Activated effector memory CD4-positive, alpha-beta T cell treated with Interleukin-2 at 50 U/mL for 16 hours (primary cell): ENCODE measurements around the gene POFUT2.
A peak's percentile ranks its signal among the peaks of the same experiment; 100 is the strongest.

Source experiments
- DNase-seq: peaks from one replicate; pipeline ENCODE4 v3.0.0-alpha.2; 2020

POFUT2 gene, protein sequence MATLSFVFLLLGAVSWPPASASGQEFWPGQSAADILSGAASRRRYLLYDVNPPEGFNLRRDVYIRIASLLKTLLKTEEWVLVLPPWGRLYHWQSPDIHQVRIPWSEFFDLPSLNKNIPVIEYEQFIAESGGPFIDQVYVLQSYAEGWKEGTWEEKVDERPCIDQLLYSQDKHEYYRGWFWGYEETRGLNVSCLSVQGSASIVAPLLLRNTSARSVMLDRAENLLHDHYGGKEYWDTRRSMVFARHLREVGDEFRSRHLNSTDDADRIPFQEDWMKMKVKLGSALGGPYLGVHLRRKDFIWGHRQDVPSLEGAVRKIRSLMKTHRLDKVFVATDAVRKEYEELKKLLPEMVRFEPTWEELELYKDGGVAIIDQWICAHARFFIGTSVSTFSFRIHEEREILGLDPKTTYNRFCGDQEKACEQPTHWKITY

DNA sequence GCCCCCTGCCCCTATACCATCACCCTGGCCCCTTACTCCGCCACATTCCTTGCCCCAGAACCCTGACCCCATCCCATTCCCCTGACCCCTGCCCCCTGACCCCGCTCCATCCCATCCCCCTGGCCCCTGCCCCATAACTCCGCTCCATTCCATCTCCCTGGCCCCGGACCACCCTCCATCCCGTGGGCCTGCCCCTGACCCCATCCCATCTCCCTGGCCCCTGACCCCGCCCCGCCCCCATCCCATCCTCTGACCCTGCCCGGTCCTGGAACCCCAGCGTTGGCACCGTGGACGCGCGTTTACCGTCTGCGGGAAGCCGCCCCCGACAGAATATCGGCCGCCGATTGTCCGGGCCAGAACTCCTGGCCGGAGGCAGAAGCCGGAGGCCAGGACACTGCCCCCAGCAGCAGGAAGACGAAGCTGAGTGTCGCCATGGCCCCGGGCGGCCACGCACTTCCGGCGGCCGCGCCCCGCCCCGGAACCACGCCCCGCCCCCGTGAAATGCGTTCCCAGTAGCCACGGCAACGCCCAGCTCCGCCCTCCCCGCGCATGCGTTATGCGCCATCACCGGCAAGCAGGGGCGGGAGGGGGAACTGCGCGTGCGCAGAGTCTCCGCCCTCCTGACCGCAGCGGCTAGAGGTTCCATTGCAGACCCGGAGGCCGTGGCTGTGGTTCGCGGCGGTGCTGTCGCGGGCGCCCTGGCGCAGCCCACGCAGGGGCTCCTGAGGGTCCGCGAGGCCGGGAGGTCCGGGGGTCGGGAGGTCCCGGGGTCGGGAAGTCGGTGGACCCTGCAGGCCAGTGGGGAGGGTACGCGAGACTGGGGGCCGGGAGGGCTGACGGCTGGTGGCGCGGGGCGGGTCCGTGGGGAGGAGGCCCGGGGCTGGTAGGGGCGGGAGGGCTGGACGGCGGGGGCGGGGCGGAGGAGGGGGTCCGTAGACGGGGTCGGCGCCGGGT is at the start of gene POFUT2:
TSS of gene POFUT2 (minus strand) at position 458 of the 954 bp plus-strand sequence. CDS start at position 434, 24 bp downstream.
- DNase-seq = peak; percentile 99

DNA sequence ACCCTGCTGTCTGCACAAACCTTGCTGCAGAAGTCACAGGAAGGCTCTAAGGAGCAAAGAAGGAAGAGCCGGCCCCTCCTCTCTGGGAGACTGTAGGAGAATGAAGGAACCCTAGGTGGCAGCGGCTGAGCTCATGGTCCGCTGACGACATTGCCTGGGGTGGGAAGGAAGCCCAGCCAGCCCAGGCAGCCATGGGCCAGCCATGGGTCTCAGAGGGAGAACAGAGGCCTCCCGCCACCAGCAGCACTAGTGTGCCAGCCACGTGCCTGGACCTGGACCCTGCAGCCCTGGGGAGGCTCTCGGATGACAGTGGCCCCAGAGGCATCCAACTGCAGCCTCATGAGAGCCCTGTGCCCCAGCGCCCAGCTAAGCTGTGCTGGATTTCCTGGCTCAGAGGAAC is 49.2 kb upstream of the POFUT2 start:
- DNase-seq = no peak

DNA sequence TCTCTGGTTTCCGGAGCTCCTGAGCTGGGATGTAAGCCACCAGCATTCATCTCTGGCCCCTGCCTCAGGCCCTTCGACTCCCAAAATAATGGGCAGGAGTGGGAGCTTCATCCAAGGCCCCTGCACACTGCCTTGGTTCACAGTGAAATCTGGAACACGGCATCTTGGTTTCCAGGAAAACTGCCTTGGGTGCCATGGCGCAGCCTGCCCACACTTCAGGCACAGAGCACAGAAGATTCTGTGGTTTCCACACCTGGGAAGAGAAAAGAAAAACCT is 48.8 kb upstream of the POFUT2 start:
- DNase-seq = no peak

DNA sequence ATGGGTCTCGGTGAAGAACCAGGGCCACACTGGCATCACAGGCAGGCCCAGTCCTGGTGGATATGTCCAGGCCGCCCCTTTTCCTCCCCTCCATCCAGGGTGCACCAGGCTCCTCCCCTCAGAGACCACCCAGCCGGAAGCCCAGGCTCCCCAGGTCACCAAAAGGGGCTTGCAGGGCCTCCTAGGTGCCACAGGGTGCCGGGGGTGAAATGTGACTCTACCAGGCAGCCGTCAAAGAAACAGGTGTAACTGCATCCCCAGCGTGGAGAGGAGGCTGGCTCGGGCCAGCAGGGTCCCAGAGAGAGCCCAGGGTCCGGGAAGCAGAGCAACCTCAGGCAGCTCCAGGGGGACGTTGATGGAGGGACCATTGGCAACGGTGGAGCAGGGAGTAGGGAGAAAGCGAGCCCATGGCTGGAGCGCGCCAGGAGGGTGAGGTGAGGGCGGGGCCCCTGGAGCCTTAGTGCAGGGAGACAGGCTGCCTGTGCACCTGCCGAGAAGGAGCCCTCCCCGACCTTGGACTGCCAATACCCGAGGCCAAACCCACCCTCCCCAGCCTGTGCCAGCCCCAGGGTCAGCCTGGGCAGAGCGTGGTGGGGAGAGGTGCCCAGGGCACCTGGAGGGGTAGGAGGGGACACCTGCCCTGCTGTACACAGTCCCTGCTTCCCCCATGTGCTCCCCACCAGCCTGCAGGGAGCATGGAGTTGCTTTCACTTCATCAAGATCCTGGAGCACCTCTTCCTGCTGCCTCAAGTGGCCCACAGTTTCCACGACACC is 48.3 kb upstream of the POFUT2 start:
- no peak for DNase-seq

DNA sequence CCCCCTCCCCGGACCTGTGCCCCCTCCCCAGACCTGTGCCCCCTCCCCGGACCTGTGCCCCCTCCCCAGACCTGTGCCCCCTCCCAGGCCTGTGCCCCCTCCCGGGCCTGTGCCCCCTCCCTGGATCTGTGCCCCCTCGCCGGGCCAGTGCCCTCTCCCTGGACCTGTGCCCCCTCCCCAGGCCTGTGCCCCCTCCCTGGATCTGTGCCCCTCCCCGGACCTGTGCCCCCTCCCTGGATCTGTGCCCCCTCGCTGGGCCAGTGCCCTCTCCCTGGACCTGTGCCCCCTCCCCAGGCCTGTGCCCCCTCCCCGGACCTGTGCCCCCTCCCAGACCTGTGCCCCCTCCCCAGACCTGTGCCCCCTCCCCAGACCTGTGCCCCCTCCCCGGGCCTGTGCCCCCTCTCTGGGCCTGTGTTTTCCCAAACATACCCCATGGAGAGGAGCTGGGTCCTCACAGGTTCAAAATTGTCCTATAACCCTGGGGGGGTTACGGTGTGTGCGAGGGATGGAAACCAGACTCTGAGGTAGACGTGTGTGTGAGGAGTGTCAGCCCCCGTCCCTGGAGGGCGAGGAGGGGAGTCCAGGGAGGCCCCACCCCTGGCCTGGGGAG is 47.6 kb upstream of the POFUT2 start:
- no peak for DNase-seq

DNA sequence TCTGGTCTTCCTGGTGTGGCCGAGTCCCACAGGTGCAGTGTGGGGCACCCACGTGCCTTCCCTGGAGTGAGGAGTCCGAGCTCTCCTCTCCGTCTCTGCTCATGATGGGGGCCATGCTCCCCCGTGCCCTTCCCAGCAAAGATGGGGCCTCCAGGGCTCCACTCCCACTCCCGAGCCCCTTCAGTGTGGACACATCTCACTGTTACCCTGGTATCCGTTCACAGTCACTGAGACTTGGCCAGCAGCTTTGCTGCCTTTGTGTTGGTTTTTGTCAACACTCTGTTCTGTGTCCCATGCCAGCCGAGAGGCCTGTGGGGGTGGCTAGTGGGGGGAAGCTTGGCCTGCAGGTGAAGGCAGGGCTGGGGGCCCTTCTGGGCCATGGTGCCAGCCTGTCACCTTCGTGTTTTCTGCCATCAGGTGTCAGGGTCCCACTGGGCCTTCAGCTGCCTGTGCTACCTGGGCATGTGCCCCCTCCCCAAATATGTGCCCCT is 46.9 kb upstream of the POFUT2 start:
- DNase-seq = no peak

DNA sequence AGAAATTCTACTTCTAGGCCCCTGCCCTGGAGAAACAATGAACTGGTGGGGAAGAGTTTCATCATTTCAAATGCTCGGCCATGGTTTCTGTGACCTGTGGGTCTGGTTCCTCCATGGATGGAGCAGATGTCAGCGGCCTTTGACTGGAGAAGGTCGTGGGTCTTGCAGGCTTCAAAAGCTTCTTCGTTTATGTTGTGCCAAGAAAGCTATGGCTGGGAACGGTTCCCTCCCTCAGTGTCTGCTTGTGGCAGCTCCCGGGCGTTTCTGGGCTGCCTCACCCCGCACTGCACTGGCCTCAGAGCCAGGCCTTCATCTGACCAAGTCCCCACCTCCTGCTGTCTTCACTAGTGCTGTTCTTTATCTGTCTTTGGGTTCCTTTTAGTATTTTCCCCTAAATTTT is 46.4 kb upstream of the POFUT2 start:
- DNase-seq = no peak

DNA sequence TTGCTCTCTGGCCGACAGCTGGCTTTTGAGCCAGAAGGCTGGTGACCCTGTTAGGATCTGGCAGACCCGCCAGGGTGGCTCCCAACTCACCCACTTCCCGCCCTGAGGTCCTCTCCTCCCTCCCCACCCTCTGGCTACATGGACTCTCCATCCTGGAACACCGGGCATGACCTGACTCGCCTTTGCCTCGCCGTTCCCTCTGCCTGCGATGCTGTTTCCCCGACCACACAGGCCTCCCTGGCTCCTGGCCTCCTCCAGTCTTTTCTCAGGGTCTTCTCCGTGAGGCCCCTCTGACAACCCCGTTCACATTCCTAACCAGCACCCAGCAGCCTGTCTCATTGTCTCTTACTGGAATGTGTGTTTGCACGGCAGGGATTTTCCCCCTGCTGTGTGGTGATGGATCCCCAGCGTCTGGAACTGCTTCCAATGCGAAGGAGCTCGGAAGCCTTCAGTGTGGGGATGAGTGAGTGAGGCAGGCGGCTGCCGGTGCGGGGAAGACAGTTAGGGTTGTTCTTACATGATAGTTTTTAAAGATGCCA is 46.0 kb upstream of the POFUT2 start:
- no peak for DNase-seq

DNA sequence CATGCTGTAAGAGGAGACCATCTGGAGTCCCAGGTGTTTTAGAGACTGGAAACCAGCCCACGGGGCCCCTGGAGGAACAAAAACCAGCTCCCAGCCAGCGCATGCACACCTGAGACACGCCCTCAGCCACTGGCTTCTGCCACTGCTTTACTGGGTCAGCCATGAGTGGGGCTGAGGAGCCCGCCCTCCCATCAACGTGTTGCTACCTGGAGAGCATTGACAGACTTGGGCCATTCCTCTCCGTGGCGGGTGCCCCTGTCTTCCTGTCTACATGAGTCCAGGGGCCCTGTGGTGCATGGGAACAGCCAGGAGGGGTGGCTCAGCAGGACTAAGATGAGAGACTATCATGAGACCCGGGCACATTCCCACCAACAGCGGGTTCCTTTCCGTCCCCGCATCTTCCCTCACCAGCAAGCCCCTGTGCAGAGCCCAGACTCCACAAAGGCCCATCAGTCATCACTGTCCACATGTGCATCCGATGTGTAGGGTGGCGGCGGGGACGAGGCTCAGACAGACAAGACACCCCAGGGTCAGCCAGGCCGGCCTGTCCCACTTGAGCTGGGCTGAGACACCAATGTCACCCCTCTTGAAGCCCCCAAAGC is 45.4 kb upstream of the POFUT2 start:
- DNase-seq = no peak

DNA sequence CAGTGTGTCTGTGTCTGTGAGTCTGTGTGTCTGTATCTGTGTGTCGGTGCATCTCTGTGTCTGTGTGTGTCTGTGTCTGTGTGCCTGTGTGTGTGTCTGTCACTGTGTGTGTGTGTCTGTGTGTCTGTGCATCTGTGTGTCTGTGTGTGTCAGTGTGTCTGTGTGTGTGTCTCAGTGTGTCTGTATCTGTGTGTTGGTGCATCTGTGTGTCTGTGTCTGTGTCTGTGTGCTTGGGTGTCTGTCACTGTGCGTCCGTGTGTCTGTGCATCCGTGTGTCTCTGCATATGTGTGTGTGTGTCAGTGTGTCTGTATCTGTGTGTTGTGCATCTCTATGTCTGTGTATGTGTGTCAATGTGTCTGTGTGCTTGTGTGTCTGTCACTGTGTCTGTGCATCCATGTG is 44.7 kb upstream of the POFUT2 start:
- DNase-seq = no peak

DNA sequence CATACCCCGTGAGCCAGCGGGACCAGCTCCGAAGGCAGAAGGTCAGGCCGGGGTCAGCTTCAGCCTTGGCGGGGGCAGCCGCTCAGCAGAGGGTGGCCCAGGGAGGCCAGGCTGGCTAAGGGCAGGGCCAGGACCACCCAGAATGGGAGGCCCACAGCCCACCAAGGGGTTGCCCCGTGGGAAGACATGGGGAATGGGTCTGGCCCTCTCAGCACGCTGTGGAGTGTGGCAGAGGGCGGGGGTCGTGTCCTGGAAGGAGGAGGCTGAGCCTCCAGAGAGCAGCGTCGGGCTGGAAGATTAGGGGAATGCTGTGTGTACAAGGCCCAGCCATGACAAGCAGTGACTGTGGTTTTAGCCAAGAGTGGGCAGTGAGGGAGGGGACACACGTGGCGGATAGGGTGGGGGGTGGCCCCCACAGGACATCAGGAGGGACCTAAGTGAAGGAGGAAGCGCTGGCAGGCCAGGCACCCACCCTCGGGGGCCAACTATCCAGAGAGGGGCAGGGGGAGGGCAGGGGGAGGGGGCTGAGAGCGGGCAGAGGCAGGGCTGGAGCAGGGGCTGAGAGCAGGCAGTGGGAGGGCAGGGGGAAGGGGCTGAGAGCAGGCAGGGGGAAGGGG is 43.9 kb upstream of the POFUT2 start:
- DNase-seq = no peak

DNA sequence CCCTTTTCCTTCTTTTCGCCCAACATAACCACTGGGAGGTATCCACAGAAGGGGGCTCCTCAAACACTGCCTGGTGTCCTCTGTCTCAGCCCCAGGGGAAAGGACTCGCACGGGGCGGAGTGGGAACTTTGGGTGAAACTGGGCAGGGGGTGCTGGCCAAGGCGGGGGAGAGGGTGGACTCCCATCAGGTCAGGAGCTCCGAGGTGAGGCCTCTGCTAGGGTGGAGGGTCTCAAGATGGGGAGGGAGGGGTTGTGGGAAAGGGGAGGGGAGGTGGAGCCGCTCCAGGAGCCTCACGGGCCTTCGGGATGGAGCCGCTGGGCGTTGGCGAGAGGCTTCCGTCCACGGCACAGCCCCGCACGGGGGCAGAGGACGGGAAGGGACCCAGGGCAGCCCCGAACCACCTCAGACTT is 43.2 kb upstream of the POFUT2 start:
- DNase-seq = no peak

DNA sequence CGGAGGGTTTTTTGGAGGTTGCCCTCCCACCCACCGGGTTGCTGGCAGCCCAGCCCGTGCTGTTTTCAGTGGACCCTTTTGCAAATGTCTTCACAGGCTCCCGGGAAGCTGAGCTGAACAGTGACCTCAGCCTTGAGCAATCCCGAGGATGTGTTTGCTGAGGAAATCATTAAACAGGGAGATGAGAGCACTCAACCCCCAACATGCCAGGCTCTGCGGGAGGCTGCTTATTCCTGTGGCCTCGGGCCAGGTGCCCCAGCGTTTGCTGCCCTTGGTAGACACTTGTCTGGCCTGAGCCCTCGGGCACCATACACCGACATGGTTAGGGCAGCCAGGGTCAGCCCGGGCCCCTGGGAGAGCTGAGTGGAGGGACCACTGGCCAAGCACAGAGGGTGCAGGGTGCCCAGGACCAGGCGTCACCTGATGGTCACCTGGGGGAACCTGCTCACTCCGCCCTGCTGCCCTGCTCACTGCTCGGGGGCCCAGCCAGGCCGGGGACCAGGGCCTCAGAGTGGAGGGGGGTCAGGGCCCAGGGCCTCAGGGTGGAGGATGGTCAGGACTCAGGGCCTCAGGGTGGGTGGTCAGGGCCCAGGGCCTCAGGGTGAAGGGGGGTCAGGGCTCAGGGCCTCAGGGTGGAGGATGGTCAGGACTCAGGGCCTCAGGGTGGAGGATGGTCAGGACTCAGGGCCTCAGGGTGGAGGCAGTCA is 42.5 kb upstream of the POFUT2 start:
- no peak for DNase-seq

DNA sequence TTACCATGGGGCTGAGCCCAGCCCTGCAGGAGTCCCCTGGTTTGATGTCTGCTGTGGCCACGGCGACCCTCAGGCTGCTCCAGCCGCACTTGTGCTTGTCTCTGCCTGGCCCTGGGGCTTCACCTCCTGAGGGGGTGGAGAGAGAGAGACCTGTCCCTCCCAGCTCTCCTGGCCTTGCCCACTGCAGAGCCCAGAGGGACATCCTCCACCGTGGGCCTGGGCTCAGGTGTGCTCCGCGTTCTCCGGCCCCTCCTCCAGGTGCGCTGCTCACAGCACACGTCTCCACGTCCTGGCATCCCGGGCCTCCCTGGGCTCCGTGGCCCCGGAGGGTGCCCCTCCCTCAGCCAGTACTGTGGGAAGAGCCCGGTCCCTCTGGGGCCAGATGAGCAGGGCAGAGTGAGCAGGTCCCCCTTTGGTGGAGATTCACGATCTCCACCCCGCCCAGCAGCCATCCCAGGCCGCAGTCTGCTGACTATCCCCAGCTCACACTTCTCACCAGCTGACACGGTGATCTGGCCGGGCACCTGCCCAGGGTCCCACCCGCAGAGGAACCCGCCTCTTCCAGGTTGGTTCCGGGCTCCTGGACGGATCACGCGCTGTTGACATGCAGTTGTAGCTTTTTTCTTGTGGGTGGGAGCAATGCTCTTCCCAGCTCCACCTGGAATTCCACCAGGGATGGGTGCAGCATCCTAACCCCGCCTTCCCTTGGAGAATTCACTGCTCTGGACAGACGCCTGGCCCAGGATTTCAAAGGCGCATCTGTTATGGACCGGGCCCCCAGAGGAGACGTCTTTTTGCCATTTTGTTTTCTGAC is 41.8 kb upstream of the POFUT2 start:
- no peak for DNase-seq

DNA sequence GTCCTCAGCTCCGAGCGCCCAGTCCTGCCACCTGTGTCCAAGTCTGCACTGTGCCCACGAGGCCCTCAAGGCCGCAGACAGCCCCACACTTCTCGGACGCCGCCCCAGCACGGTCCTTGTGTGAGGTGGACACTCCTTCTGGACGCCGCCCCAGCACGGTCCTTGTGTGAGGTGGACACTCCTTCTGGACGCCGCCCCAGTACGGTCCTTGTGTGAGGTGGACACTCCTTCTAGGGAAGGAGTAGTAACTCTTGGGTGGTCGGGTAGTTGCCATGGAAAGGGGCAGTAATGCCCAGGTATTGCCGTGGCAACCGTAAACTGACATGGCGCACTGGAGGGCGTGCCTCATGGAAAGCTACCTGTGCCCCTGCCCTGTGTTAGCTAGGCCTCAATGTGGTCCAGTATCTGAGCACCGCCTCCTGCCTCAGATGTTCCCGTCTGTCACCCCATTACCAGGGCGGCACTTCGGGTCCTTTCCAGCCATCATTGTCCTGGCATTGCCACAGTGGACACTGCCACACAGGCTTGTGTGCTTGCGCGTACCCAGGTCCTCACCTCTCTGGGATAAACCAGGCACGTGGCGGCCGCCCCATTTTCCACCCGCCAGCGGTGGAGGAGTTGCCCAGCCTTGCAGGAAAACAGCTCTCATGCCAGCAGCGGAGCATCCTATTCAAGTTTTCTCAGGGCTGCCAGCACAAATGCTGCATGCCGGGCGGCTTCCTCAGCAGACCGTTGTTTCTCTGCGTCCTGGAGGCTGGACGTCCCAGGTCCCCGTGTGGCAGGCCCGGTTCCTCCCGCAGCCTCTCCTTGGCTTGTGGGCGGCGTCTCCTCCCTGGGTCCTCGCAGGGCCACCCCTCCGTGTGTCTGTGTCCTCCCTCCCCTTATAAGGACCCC is 40.8 kb upstream of the POFUT2 start:
- no peak for DNase-seq

DNA sequence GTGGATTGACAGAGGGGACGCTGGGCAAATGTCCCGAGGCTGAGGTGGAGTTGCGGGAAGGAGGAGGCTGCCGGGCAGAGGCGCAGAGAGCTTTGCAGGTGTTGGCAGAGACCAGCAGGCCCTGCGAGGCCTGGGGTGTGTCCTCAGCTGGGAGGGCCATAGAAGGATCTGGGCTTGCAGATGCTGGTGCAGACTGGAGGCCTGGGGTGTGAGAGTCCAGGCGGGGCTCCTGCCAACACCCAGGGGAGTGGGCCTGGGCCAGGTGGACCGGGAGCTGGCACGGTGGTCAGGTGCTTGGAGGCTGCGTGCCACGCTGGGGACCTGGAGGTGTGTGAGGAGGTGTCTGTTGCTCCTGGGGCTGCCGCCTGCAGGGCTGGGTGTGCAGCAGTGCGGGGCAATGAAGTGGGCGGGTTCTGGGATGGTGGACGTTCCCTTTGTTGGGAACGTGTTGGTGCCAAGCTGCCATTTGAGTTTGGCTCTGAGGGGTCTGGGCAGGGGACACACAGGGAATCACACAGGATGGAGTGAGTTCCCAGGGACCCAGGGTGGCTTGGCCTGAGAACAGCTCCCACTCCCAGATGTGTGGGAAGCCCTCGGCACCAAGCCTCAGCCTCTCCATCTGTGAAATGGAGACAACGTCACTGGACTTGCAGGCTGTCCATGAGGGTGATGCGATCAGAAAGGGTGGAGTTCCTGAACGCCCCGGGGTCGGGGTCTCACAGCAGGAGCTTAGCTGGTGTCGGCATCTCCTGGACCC is 39.9 kb upstream of the POFUT2 start:
- no peak for DNase-seq

DNA sequence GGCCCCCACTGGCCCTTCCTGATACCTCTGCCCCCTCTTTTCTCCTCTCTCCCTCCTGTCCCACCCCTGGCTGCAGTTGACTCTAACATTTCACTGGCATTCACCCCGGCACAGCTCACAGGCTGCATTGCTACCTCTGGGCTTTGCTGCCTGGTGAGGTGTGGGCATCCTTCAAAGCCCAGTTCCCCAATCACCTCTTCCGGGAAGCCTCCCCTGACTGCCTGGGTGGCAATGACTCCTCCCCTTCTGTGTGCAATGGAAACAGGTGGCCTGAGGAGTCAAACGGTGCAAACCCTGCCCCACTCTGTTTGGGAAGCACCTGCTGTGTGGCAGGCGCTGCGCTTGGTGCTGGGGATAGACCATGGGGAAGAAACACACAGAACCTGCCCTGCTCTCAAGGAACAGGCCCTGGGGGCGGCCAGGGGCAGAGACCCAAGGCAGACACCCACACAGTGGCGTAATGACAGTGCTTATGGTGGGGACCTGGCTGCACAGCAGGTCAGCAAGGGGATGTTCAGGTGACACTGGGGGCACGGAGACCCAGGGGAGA is 39.3 kb upstream of the POFUT2 start:
- DNase-seq = no peak
